ENCODE measurements around the gene FADS3. TPM values are rescaled to one million over a fixed set of nuclear protein-coding genes. Genes with fewer than 3 reads are reported as not detected.

FADS3 gene
- total and polyA plus RNA-seq, 2 of the 13 experiments (the other 11 are each of a cell fraction or from before 2014, with no cell fraction given): 13.4 to 23.2 TPM

DNA sequence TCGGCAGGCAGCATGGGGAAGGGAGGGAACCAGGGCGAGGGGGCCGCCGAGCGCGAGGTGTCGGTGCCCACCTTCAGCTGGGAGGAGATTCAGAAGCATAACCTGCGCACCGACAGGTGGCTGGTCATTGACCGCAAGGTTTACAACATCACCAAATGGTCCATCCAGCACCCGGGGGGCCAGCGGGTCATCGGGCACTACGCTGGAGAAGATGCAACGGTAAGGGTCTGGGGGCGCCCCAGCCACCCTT is 63.0 kb downstream of the FADS3 start (continued):
- TF ChIP-seq, protein P1, sequence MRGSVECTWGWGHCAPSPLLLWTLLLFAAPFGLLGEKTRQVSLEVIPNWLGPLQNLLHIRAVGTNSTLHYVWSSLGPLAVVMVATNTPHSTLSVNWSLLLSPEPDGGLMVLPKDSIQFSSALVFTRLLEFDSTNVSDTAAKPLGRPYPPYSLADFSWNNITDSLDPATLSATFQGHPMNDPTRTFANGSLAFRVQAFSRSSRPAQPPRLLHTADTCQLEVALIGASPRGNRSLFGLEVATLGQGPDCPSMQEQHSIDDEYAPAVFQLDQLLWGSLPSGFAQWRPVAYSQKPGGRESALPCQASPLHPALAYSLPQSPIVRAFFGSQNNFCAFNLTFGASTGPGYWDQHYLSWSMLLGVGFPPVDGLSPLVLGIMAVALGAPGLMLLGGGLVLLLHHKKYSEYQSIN (CRISPR knock-in tag; IDR thresholded peaks at IDR 0.05; ENCODE audit: borderline replicate concordance): no peak
- TF ChIP-seq IRX3 (CRISPR knock-in tag; IDR thresholded peaks at IDR 0.05; ENCODE audit: borderline replicate concordance, low read depth) (0 out of 2 replicates have a peak, but pooled peaks have one; percentile 29), ZNF234 (CRISPR knock-in tag; conservative IDR thresholded peaks at IDR 0.05) (0 out of 2 replicates have a peak, but pooled peaks have one; percentile 68), ZMYM3 (CRISPR knock-in tag; IDR thresholded peaks at IDR 0.05) (no peak), REPIN1 (CRISPR knock-in tag; IDR thresholded peaks at IDR 0.05; ENCODE audit: borderline replicate concordance, low read depth) (0 out of 2 replicates have a peak, but pooled peaks have one; percentile 7), ZNF562 (CRISPR knock-in tag; IDR thresholded peaks at IDR 0.05; ENCODE audit: borderline replicate concordance) (no peak), LCORL (IDR thresholded peaks at IDR 0.05) (no peak), LCORL (CRISPR knock-in tag; IDR thresholded peaks at IDR 0.05) (no peak), NRL (CRISPR knock-in tag; IDR thresholded peaks at IDR 0.05; ENCODE audit: borderline replicate concordance) (0 out of 2 replicates have a peak, but pooled peaks have one; percentile 34), ZSCAN9 (CRISPR knock-in tag; IDR thresholded peaks at IDR 0.05; ENCODE audit: borderline replicate concordance) (no peak), RAD21 (CRISPR knock-in tag; IDR thresholded peaks at IDR 0.05) (no peak), MEF2D (CRISPR knock-in tag; IDR thresholded peaks at IDR 0.05) (no peak), ZNF136 (CRISPR knock-in tag; IDR thresholded peaks at IDR 0.05; ENCODE audit: low read depth) (no peak), ZSCAN25 (CRISPR knock-in tag; IDR thresholded peaks at IDR 0.05) (no peak), PTBP1 (IDR thresholded peaks at IDR 0.05; ENCODE audit: low read depth, low read length, poor library complexity, severe bottlenecking) (no peak), RNF2 (conservative IDR thresholded peaks at IDR 0.05; ENCODE audit: low read depth) (no peak), ZNF274 (CRISPR knock-in tag; IDR thresholded peaks at IDR 0.05) (no peak)
- TF ChIP-seq, protein P2, sequence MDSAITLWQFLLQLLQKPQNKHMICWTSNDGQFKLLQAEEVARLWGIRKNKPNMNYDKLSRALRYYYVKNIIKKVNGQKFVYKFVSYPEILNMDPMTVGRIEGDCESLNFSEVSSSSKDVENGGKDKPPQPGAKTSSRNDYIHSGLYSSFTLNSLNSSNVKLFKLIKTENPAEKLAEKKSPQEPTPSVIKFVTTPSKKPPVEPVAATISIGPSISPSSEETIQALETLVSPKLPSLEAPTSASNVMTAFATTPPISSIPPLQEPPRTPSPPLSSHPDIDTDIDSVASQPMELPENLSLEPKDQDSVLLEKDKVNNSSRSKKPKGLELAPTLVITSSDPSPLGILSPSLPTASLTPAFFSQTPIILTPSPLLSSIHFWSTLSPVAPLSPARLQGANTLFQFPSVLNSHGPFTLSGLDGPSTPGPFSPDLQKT (CRISPR knock-in tag; IDR thresholded peaks at IDR 0.05; ENCODE audit: borderline replicate concordance): no peak
- TF ChIP-seq, protein P3, sequence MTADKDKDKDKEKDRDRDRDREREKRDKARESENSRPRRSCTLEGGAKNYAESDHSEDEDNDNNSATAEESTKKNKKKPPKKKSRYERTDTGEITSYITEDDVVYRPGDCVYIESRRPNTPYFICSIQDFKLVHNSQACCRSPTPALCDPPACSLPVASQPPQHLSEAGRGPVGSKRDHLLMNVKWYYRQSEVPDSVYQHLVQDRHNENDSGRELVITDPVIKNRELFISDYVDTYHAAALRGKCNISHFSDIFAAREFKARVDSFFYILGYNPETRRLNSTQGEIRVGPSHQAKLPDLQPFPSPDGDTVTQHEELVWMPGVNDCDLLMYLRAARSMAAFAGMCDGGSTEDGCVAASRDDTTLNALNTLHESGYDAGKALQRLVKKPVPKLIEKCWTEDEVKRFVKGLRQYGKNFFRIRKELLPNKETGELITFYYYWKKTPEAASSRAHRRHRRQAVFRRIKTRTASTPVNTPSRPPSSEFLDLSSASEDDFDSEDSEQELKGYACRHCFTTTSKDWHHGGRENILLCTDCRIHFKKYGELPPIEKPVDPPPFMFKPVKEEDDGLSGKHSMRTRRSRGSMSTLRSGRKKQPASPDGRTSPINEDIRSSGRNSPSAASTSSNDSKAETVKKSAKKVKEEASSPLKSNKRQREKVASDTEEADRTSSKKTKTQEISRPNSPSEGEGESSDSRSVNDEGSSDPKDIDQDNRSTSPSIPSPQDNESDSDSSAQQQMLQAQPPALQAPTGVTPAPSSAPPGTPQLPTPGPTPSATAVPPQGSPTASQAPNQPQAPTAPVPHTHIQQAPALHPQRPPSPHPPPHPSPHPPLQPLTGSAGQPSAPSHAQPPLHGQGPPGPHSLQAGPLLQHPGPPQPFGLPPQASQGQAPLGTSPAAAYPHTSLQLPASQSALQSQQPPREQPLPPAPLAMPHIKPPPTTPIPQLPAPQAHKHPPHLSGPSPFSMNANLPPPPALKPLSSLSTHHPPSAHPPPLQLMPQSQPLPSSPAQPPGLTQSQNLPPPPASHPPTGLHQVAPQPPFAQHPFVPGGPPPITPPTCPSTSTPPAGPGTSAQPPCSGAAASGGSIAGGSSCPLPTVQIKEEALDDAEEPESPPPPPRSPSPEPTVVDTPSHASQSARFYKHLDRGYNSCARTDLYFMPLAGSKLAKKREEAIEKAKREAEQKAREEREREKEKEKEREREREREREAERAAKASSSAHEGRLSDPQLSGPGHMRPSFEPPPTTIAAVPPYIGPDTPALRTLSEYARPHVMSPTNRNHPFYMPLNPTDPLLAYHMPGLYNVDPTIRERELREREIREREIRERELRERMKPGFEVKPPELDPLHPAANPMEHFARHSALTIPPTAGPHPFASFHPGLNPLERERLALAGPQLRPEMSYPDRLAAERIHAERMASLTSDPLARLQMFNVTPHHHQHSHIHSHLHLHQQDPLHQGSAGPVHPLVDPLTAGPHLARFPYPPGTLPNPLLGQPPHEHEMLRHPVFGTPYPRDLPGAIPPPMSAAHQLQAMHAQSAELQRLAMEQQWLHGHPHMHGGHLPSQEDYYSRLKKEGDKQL (CRISPR knock-in tag; IDR thresholded peaks at IDR 0.05; ENCODE audit: low read depth): no peak
- TF ChIP-seq, protein P4, sequence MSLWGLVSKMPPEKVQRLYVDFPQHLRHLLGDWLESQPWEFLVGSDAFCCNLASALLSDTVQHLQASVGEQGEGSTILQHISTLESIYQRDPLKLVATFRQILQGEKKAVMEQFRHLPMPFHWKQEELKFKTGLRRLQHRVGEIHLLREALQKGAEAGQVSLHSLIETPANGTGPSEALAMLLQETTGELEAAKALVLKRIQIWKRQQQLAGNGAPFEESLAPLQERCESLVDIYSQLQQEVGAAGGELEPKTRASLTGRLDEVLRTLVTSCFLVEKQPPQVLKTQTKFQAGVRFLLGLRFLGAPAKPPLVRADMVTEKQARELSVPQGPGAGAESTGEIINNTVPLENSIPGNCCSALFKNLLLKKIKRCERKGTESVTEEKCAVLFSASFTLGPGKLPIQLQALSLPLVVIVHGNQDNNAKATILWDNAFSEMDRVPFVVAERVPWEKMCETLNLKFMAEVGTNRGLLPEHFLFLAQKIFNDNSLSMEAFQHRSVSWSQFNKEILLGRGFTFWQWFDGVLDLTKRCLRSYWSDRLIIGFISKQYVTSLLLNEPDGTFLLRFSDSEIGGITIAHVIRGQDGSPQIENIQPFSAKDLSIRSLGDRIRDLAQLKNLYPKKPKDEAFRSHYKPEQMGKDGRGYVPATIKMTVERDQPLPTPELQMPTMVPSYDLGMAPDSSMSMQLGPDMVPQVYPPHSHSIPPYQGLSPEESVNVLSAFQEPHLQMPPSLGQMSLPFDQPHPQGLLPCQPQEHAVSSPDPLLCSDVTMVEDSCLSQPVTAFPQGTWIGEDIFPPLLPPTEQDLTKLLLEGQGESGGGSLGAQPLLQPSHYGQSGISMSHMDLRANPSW (CRISPR knock-in tag; IDR thresholded peaks at IDR 0.05; ENCODE audit: borderline replicate concordance): no peak
- TF ChIP-seq, protein P5, sequence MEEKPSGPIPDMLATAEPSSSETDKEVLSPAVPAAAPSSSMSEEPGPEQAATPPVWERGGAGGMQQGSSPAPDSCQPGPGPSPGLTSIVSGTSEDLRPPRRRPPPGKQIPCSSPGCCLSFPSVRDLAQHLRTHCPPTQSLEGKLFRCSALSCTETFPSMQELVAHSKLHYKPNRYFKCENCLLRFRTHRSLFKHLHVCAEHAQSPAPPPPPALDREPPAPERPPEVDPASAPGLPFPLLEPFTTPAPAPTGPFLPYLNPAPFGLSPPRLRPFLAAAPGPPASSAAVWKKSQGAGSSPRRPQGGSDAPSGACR (CRISPR knock-in tag; IDR thresholded peaks at IDR 0.05): no peak
